Upper lobe of left lung (tissue), 6 donors: ENCODE results near the gene BLVRB. TPM values are rescaled to one million over a fixed set of nuclear protein-coding genes. Genes with fewer than 3 reads are reported as not detected.
"Not testable (repeated sequence)": the region's sequence is repeated elsewhere in the genome, so short reads cannot be mapped to it uniquely, and the experiment has no call there.

Experiments used
- ATAC-seq, 2 donors: fragments of 200-7000 bp; cut with Tn5 transposase; one replicate each; pipeline ENCODE4 v1.9.1; 2022; ENCODE audit warnings: mild to moderate bottlenecking in 2 of 2, moderate library complexity in 2 of 2; ENCODE audit not compliant: low FRiP score in 2 of 2
- DNase-seq, 2 donors: peaks; one replicate each; pipeline ENCODE4 v3.0.0-alpha.2; 2019 to 2020
- H3K27ac ChIP-seq, 4 donors: fragments of 200-600 bp; sonication (generic); one replicate each; pipeline ENCODE4 v1.5.1; 2016 to 2019
- H3K27me3 ChIP-seq, 4 donors: fragments of 200-600 bp; sonication (generic); one replicate each; pipeline ENCODE4 v1.5.1; 2017 to 2019
- H3K36me3 ChIP-seq, 4 donors: fragments of 200-600 bp; sonication (generic); one replicate each; pipeline ENCODE4 v1.5.1; 2016 to 2019
- H3K4me1 ChIP-seq, 4 donors: fragments of 200-600 bp; sonication (generic); one replicate each; pipeline ENCODE4 v1.5.1; 2018 to 2019
- H3K4me3 ChIP-seq, 4 donors: fragments of 200-600 bp; sonication (generic); one replicate each; pipeline ENCODE4 v1.5.1; 2017 to 2019; ENCODE audit warnings: mild to moderate bottlenecking in 2 of 4, moderate library complexity in 1 of 4
- H3K9me3 ChIP-seq, 4 donors: fragments of 200-600 bp; sonication (generic); one replicate each; pipeline ENCODE4 v1.5.1; 2018 to 2019
- EP300 ChIP-seq, 4 donors: sonication (generic); formaldehyde crosslinking; IDR thresholded peaks; one replicate each; pipeline ENCODE4 v1.5.1; 2017; ENCODE audit warnings: antibody characterized with exemption in 4 of 4, control low read depth in 2 of 4
- POLR2A ChIP-seq, 4 donors: fragments of 450-650 bp; IDR thresholded peaks; one replicate each; pipeline ENCODE4 v1.5.1; 2016 to 2017; ENCODE audit warnings: antibody characterized with exemption in 4 of 4, mild to moderate bottlenecking in 2 of 4
- POLR2AphosphoS5 ChIP-seq, 2 donors: sonication (generic); formaldehyde crosslinking; IDR thresholded peaks; one replicate each; pipeline ENCODE4 v1.5.1; 2017; ENCODE audit warnings: antibody characterized with exemption in 2 of 2
- WGBS, 2 donors: methylation state at CpG; one replicate each; pipeline ENCODE4 v1.1.5; 2017 to 2018; 5-methylcytosine and 5-hydroxymethylcytosine counted together
- total RNA-seq, 6 donors: library from RNA; depleted of rRNA in 4 of 6; stranded (reverse); fragments of >200 nt in 4 of 6; gene quantifications; one replicate each; pipeline versions ENCODE4 v1.1.0 to v1.2.1, GENCODE V29; 2016 to 2021
- TF ChIP-seq, protein P1 (sequence below), 6 experiments: fragments of 450-650 bp in 4 of 6; fragments of 200-600 bp in 2 of 6; sonication (generic) in 2 of 6; IDR thresholded peaks; one replicate each; pipeline ENCODE4 v1.5.1; 2016 to 2019; ENCODE audit warnings: antibody characterized with exemption in 6 of 6
- donor health status: DM: no; HTN: no; CAD: no; lungs with moderate emphysema.
- donor health status: DM: no; HTN: yes; CAD: no; lungs with severe emphysema.

BLVRB gene
- total RNA-seq, 6 donors from 2014 or later = 77.5 to 379 (median 223) TPM

DNA sequence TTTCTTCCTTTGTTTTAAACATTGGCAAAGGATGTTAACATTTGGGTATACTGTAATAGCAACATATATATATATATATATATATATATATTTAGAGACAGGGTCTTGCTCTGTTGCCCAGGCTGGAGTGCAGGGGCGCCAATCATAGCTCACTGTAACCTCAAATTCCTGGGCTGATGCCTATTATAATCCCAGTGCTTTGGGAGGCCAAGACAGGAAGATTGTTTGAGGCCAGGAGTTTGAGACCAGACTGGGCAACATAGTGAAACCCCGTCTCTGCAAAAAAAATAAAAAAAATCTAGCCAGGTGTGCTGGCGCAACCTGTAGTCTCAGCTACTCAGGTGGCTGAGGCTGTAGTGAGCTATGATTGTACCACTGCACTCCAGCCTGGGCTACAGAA lies 5.4 kb downstream of the BLVRB start:
- H3K27me3 ChIP-seq = no peaks in the 10 kb centered on the region
- peaks cover 4 to 26% (median 24%) of the 10 kb centered on the region in 4 donors for H3K36me3 ChIP-seq
- ATAC-seq (no peak), DNase-seq (no peak)
- no peak overlapping the region for H3K27ac ChIP-seq
- 95 to 97% methylated on average over 3 of the region's 3 CpGs for WGBS, 2 donors
- no peaks in the 10 kb centered on the region for H3K9me3 ChIP-seq
- TF ChIP-seq, protein P1, sequence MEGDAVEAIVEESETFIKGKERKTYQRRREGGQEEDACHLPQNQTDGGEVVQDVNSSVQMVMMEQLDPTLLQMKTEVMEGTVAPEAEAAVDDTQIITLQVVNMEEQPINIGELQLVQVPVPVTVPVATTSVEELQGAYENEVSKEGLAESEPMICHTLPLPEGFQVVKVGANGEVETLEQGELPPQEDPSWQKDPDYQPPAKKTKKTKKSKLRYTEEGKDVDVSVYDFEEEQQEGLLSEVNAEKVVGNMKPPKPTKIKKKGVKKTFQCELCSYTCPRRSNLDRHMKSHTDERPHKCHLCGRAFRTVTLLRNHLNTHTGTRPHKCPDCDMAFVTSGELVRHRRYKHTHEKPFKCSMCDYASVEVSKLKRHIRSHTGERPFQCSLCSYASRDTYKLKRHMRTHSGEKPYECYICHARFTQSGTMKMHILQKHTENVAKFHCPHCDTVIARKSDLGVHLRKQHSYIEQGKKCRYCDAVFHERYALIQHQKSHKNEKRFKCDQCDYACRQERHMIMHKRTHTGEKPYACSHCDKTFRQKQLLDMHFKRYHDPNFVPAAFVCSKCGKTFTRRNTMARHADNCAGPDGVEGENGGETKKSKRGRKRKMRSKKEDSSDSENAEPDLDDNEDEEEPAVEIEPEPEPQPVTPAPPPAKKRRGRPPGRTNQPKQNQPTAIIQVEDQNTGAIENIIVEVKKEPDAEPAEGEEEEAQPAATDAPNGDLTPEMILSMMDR (IDR thresholded peaks at IDR 0.05) = no peak
- no peak for TF ChIP-seq POLR2AphosphoS5 (IDR thresholded peaks at IDR 0.05)
- TF ChIP-seq EP300 (IDR thresholded peaks at IDR 0.05) = no peak
- no peak for TF ChIP-seq POLR2A (IDR thresholded peaks at IDR 0.05)
- H3K4me1 ChIP-seq = peaks cover 13 to 37% (median 17%) of the 10 kb centered on the region in 4 donors
- H3K4me3 ChIP-seq = no peak overlapping the region

DNA sequence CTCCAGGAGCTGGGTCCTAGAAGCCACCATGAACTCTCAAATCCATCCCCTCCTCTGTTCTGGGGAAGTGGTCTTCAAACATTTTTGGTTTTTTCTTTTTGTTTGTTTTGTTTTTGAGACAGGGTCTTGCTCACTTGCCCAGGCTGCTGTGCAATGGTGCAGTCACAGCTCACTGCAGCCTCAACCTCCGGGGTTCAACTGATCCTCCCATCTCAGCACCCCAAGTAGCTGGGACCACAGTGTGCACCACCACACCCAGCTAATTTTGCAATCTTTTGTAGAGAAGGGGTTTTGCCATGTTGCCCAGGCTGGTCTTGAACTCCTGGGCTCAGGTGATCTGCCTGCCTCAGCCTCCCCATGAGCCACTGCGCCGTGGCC lies 7.0 kb downstream of the BLVRB start:
- DNase-seq (no peak), ATAC-seq (no peak)
- 94 to 97% methylated on average over 3 of the region's 3 CpGs for WGBS, 2 donors
- no peak overlapping the region for H3K27ac ChIP-seq
- no peak overlapping the region for H3K4me3 ChIP-seq
- no peaks in the 10 kb centered on the region for H3K27me3 ChIP-seq
- TF ChIP-seq, protein P1 (IDR thresholded peaks at IDR 0.05) = no peak
- TF ChIP-seq POLR2AphosphoS5 (IDR thresholded peaks at IDR 0.05) (no peak), POLR2A (IDR thresholded peaks at IDR 0.05) (no peak), EP300 (IDR thresholded peaks at IDR 0.05) (no peak)
- H3K9me3 ChIP-seq = no peaks in the 10 kb centered on the region
- H3K36me3 ChIP-seq = peaks cover 4 to 30% (median 24%) of the 10 kb centered on the region in 4 donors
- H3K4me1 ChIP-seq = peaks cover 0 to 21% (median 6%) of the 10 kb centered on the region in 4 donors

DNA sequence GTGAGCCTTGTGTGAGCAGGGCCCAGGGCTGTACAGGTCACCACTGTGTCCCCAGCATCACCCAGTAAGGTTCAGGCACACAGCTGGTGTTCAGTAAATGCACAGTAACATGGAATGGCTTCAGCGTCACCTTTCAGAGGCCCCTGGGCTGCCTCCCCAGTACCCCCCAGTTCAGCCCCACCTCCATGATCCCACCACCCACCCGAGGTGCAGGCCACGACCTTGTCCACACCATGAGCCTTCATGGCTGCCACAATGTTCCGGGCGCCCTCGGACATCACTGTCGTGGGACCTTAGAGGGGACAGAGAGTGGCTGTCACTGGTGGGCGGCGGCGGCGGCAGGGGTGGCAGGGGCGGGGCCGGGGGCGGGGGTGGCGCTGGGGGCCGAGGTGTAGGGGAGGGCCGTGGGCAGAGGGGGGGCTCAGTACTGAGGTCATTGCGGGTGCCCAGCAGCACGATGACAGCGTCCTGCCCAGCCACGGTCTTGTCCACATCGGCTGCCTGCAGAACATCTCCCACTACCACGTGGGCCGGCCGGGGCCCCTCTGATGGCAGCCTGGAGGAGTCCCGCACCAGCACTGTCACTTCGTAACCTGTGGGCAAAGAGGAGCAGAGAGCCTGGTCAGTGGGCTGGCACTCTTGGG lies 7.5 kb downstream of the BLVRB start:
- Histone ChIP-seq H3K27me3 (no peaks in the 10 kb centered on the region), H3K27ac (no peak overlapping the region), H3K9me3 (no peaks in the 10 kb centered on the region), H3K4me1 (peaks cover 0 to 16% (median 2%) of the 10 kb centered on the region in 4 donors), H3K36me3 (peaks cover 4 to 30% (median 24%) of the 10 kb centered on the region in 4 donors), H3K4me3 (no peak overlapping the region)
- DNase-seq = peak in 1 of 2 donors; percentile 73
- no peak for ATAC-seq
- WGBS, 2 donors = 94 to 100% methylated on average over 5 to 27 of the region's 27 CpGs
- TF ChIP-seq EP300 (IDR thresholded peaks at IDR 0.05) (no peak), POLR2A (IDR thresholded peaks at IDR 0.05) (no peak), POLR2AphosphoS5 (IDR thresholded peaks at IDR 0.05) (no peak)
- TF ChIP-seq, protein P1 (IDR thresholded peaks at IDR 0.05) = no peak

DNA sequence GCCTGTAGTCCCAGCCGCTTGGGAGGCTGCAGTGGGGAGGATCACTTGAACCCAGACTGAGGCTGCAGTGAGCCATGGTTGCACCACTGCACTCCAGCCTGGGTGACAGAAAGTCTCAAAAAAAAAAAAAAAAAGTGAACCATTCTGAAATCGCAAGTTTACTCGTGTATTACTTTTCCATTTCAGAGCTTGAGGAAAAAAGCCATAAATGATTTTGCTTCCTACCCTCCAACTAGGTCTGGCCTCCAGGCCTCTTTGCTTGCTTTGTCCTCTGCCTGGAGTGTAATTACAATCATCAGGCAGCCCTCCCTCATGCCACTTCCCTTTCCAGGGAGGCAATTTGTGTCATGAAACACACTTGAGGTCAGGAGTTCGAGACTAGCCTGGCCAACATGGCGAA lies 8.5 kb downstream of the BLVRB start:
- no peak for ATAC-seq
- peaks cover 4 to 30% (median 24%) of the 10 kb centered on the region in 4 donors for H3K36me3 ChIP-seq
- no peaks in the 10 kb centered on the region for H3K27me3 ChIP-seq
- 94% methylated on average over 5 of the region's 5 CpGs for WGBS, 2 donors
- no peak for DNase-seq
- no peak overlapping the region for H3K27ac ChIP-seq
- peaks cover 0 to 9% (median 0%) of the 10 kb centered on the region in 4 donors for H3K4me1 ChIP-seq
- H3K9me3 ChIP-seq = no peaks in the 10 kb centered on the region
- TF ChIP-seq POLR2A (IDR thresholded peaks at IDR 0.05) (no peak), EP300 (IDR thresholded peaks at IDR 0.05) (no peak)
- TF ChIP-seq, protein P1 (IDR thresholded peaks at IDR 0.05) = no peak
- H3K4me3 ChIP-seq = no peak overlapping the region

DNA sequence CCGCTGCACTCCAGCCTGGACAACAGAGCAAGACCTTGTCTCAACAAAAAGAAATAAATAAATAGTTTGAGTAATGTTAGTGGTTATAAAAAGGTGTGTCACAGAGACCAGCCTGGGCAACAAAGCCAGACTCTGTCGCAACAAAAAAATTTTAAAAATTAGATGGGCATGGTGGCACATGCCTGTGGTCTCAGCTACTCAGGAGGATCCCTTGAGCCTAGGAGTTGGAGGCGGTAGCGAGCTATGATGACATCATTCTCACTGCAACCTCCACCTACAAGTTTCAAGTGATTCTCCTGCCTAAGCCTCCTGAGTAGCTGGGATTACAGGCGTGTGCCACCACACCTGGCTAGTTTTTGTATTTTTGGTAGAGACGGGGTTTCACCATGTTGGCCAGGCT lies 11.6 kb downstream of the BLVRB start:
- ATAC-seq, DNase-seq, H3K4me3 ChIP-seq, H3K9me3 ChIP-seq, H3K27me3 ChIP-seq, H3K4me1 ChIP-seq, H3K27ac ChIP-seq: not testable (repeated sequence)
- peaks cover 4 to 37% (median 32%) of the 10 kb centered on the region in 4 donors for H3K36me3 ChIP-seq
- 88 to 97% methylated on average over 6 of the region's 6 CpGs for WGBS, 2 donors
